Liver (tissue), 3 donors: ENCODE data around the gene ENG.

Experiments
- CTCF ChIP-seq: fragments of 150-350 bp; IDR thresholded peaks from 2 replicates; pipeline ENCODE4 v1.5.1; 2017; ENCODE audit warnings: improper control_type of control experiment, low read depth, low read length; ENCODE audit not compliant: missing input control
- FOXA1 ChIP-seq: IDR thresholded peaks from 2 replicates; pipeline ENCODE4 v1.6.1; 2016; ENCODE audit warnings: antibody characterized with exemption
- GABPA ChIP-seq, 2 donors: IDR thresholded peaks in 1 of 2; conservative IDR thresholded peaks in 1 of 2; 2 replicates each; pipeline ENCODE4 v1.6.1; 2016; ENCODE audit warnings: antibody characterized with exemption in 2 of 2, mild to moderate bottlenecking in 1 of 2, moderate library complexity in 1 of 2
- HNF4A ChIP-seq, 2 donors: conservative IDR thresholded peaks; 2 replicates each; pipeline ENCODE4 v1.6.1; 2016; ENCODE audit warnings: antibody characterized with exemption in 2 of 2, mild to moderate bottlenecking in 2 of 2
- JUND ChIP-seq, 2 donors: IDR thresholded peaks; 2 replicates each; pipeline ENCODE4 v1.6.1; 2016; ENCODE audit warnings: antibody characterized with exemption in 2 of 2
- MAX ChIP-seq: IDR thresholded peaks from 2 replicates; pipeline ENCODE4 v1.6.1; 2016; ENCODE audit warnings: antibody characterized with exemption
- NR2F2 ChIP-seq: IDR thresholded peaks from 2 replicates; pipeline ENCODE4 v1.6.1; 2016; ENCODE audit warnings: antibody characterized with exemption
- RAD21 ChIP-seq, 2 donors: IDR thresholded peaks; 2 replicates each; pipeline ENCODE4 v1.6.1; 2016; ENCODE audit warnings: antibody characterized with exemption in 2 of 2, mild to moderate bottlenecking in 2 of 2
- RXRA ChIP-seq, 2 donors: IDR thresholded peaks; 2 replicates each; pipeline ENCODE4 v1.6.1; 2017 to 2018; ENCODE audit warnings: antibody characterized with exemption in 2 of 2, mild to moderate bottlenecking in 1 of 2
- TAF1 ChIP-seq: conservative IDR thresholded peaks from 2 replicates; pipeline ENCODE4 v1.6.1; 2016; ENCODE audit warnings: antibody characterized with exemption, mild to moderate bottlenecking
- YY1 ChIP-seq: IDR thresholded peaks from 2 replicates; pipeline ENCODE4 v1.6.1; 2016; ENCODE audit warnings: antibody characterized with exemption, mild to moderate bottlenecking
- ZBTB33 ChIP-seq: IDR thresholded peaks from 2 replicates; pipeline ENCODE4 v1.6.1; 2016; ENCODE audit warnings: antibody characterized with exemption
- donor health status: healthy.
- donor health status: healthy.

GRCh38 chr9:127773272-127773671 is 81.2 kb downstream of the ENG start:
- TF ChIP-seq CTCF (no peak), MAX (no peak), FOXA1 (no peak), RAD21 (IDR thresholded peaks at IDR 0.05) (no peak), HNF4A (conservative IDR thresholded peaks at IDR 0.05) (no peak), JUND (IDR thresholded peaks at IDR 0.05) (no peak), RXRA (IDR thresholded peaks at IDR 0.05) (no peak), TAF1 (no peak), GABPA (IDR thresholded peaks at IDR 0.05 in 1 of 2, conservative IDR thresholded peaks at IDR 0.05 in 1 of 2) (no peak), ZBTB33 (no peak), YY1 (no peak), NR2F2 (no peak)
